GM10248 (cell line): Measurements from ENCODE around the gene TNFRSF11A.

Experiments
- CTCF ChIA-PET: fragments of 300-600 bp; sonication (Branson Sonifier 250); formaldehyde crosslinking; extraction: SDS; loops from one replicate; lab custom pipeline; 2021; ENCODE audit warnings: antibody characterized with exemption; lab: Yijun Ruan, JAX
- POLR2A ChIA-PET: fragments of 350-650 bp; sonication (Branson Sonifier 250); formaldehyde crosslinking; extraction: SDS; loops from one replicate; lab custom pipeline; 2020; ENCODE audit warnings: antibody characterized with exemption; lab: Yijun Ruan, JAX
- DNase-seq: peaks from one replicate; pipeline ENCODE4 v3.0.0; 2012; ENCODE audit errors: extremely low spot score
- CTCF ChIP-seq: IDR thresholded peaks from 2 replicates; pipeline ENCODE4 v1.5.1; 2012; ENCODE audit warnings: mild to moderate bottlenecking, low read depth; ENCODE audit errors: extremely low read depth, missing control alignments, control extremely low read depth

The TNFRSF11A gene

GRCh38 chr18:62360805-62361204 lies 35.7 kb downstream of the TNFRSF11A start:
- ChIA-PET CTCF (interaction anchor here (1.7 kb wide), 1 partner anchor 9 kb away, joined by 5 read pairs; no protein-coding TSS in a partner anchor), POLR2A (no interaction called here)
- no peak for DNase-seq
- no peak for TF ChIP-seq CTCF

DNA sequence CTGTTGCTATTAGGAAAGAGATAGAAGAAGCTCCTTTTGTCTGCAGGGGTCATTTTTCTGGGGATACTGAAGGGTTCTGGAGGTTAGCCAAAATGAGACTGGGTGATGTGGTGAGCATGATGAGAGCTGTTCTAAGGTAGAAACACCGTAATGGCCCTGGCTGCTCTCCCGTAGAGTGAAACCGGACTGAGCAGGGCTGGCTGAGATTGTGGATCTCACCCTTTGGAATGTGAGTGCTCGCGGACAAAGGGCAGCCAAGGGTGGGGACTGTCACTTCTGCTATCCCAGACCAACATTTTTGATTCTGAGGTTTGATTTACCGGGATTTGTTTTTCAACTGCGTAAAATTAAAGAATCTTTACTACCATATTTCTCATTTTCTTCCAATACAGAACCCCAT lies 36.2 kb downstream of the TNFRSF11A start:
- TF ChIP-seq CTCF, result no peak
- ChIA-PET POLR2A (no interaction called here), CTCF (no interaction called here)
- DNase-seq, result no peak

DNA sequence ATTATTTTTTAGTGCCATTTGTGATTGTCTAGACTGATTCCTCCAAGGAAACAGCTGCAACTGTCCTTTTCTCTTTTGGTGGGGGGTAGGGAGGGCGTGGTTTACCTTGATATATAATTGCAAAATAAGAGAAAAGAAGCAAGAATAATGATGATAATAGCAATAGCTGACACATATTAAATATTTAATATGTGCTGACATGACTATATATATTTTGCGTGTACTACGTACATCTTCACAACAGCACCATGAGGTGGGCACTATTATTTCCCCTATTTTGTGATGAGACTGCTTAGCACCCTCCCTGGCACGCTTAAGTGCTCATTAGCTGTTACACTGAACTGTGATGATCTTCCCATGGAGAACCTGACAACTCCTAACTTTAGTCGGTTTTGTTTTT lies 39.4 kb downstream of the TNFRSF11A start:
- ChIA-PET POLR2A (no interaction called here), CTCF (interaction anchor here (1.0 to 1.4 kb wide), 3 partner anchors 14 to 222 kb away, joined by 3 read pairs; no protein-coding TSS in a partner anchor)
- TF ChIP-seq CTCF, result no peak
- DNase-seq, result no peak

- no peak for DNase-seq
- CTCF ChIA-PET, result no interaction called here
- POLR2A ChIA-PET, result no interaction called here
- TF ChIP-seq CTCF, result no peak
Measured at GRCh38 chr18:62365420-62365819, 40.3 kb downstream of the TNFRSF11A start.

DNA sequence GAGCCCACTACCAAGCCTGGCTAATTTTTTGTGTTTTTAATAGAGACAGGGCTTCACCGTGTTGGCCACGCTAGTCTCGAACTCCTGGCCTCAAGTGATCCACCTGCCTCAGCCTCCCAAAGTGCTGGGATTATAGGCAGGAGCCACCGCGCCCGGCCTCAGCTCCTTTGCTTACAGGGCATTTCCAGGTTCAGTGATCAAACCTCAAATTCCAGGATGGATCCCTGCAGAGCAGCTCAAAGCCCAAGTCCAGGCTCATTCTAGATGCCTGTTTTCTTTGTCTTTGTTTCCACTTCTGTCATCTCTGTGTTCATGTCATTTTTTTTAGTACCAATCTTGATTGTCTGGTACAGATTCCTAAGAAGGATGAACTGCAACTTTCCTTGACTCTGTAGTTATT lies 41.9 kb downstream of the TNFRSF11A start:
- ChIA-PET POLR2A (no interaction called here), CTCF (no interaction called here)
- no peak for DNase-seq
- no peak for TF ChIP-seq CTCF

DNA sequence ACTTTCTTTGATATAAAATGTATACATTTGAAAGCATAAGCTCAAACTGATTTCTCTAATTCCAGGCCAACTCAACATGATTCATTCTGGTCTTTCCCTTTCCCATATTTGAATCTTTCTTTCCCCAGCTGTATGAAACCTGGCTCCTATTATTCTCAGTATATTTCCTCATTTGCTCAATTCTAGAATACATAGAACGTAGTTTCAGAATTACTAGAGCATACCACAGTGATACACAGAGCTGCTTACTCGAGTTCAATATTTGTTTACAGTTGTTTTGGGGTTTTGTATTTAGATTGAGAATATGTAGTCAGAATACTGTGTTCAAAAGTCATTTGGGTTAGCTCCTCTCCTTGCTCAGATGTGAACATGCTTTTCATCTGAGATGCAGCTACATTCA lies 43.0 kb downstream of the TNFRSF11A start:
- ChIA-PET POLR2A (no interaction called here), CTCF (interaction anchor here (0.7 to 1.5 kb wide), 2 partner anchors 10 to 50 kb away, joined by 3 read pairs; no protein-coding TSS in a partner anchor)
- no peak for TF ChIP-seq CTCF
- DNase-seq, result peak; percentile 44

- DNase-seq, result no peak
- no peak for TF ChIP-seq CTCF
- CTCF ChIA-PET, result interaction anchor here (1.1 to 1.5 kb wide), 4 partner anchors 9 to 215 kb away, joined by 3 to 5 read pairs (median 3); no protein-coding TSS in a partner anchor
- POLR2A ChIA-PET, result no interaction called here
Measured at GRCh38 chr18:62369129-62369644, 44.1 kb downstream of the TNFRSF11A start.
